ENCODE results near the gene FOLR1. TPM values are rescaled to one million over a fixed set of nuclear protein-coding genes. Genes with fewer than 3 reads are reported as not detected.

FOLR1 gene
- total RNA-seq, 1 experiment from 2014 or later = 0.40 TPM

- no peak overlapping the region for H3K4me3 Mint-ChIP-seq (ENCODE audit: unreplicated experiment)
- H3K9me3 Mint-ChIP-seq (ENCODE audit: unreplicated experiment) = no peaks in the 10 kb centered on the region
- intact Hi-C loops (cut with micrococcal nuclease) = loop anchor here (5.0 kb wide), 1 partner anchor 258 kb away; no protein-coding TSS in a partner anchor
- no peak for DNase-seq (ENCODE audit: unreplicated experiment)
- BruUV-seq (replicated peaks) = no TSS peak
- no peak overlapping the region for H3K27ac Mint-ChIP-seq (ENCODE audit: low read depth, unreplicated experiment)
- peaks cover 9% of the 10 kb centered on the region for H3K4me1 Mint-ChIP-seq (ENCODE audit: insufficient read depth, unreplicated experiment)
- H3K27me3 Mint-ChIP-seq (ENCODE audit: insufficient read depth, unreplicated experiment) = no peaks in the 10 kb centered on the region
- ChIA-PET POLR2A (interaction anchor here (0.6 to 3.3 kb wide), 3 partner anchors 10 to 257 kb away, joined by 3 to 25 read pairs (median 3); partner anchors contain the start of gene INPPL1), CTCF (interaction anchor here (0.7 kb wide), 1 partner anchor 136 kb away, joined by 4 read pairs; no protein-coding TSS in a partner anchor)
- no peak for TF ChIP-seq CTCF (IDR thresholded peaks at IDR 0.05; ENCODE audit: unreplicated experiment)
- H3K36me3 Mint-ChIP-seq (ENCODE audit: insufficient read depth, unreplicated experiment) = peaks cover 72% of the 10 kb centered on the region
These were observed 43.0 kb downstream of the FOLR1 start for GRCh38 chr11:72234920-72235319.

GRCh38 chr11:72235351-72236057, 43.6 kb downstream of the FOLR1 start:
- Mint-ChIP-seq H3K36me3 (ENCODE audit: insufficient read depth, unreplicated experiment) (peaks cover 66% of the 10 kb centered on the region), H3K9me3 (ENCODE audit: unreplicated experiment) (no peaks in the 10 kb centered on the region), H3K4me3 (ENCODE audit: unreplicated experiment) (no peak overlapping the region), H3K27ac (ENCODE audit: low read depth, unreplicated experiment) (no peak overlapping the region), H3K27me3 (ENCODE audit: insufficient read depth, unreplicated experiment) (no peaks in the 10 kb centered on the region), H3K4me1 (ENCODE audit: insufficient read depth, unreplicated experiment) (peaks cover 9% of the 10 kb centered on the region)
- POLR2A ChIA-PET = interaction anchor here (0.6 to 3.3 kb wide), 5 partner anchors 10 to 220 kb away, joined by 3 to 25 read pairs (median 4); partner anchors contain the start of gene INPPL1
- BruUV-seq (replicated peaks) = no TSS peak
- no peak for DNase-seq (ENCODE audit: unreplicated experiment)
- intact Hi-C loops (cut with micrococcal nuclease) = loop anchor here (5.0 kb wide), 1 partner anchor 258 kb away; no protein-coding TSS in a partner anchor
- TF ChIP-seq CTCF (IDR thresholded peaks at IDR 0.05; ENCODE audit: unreplicated experiment) = no peak
- CTCF ChIA-PET = interaction anchor here (0.5 to 3.6 kb wide), 7 partner anchors 13 to 250 kb away, joined by 3 to 12 read pairs (median 3); no protein-coding TSS in a partner anchor

DNA sequence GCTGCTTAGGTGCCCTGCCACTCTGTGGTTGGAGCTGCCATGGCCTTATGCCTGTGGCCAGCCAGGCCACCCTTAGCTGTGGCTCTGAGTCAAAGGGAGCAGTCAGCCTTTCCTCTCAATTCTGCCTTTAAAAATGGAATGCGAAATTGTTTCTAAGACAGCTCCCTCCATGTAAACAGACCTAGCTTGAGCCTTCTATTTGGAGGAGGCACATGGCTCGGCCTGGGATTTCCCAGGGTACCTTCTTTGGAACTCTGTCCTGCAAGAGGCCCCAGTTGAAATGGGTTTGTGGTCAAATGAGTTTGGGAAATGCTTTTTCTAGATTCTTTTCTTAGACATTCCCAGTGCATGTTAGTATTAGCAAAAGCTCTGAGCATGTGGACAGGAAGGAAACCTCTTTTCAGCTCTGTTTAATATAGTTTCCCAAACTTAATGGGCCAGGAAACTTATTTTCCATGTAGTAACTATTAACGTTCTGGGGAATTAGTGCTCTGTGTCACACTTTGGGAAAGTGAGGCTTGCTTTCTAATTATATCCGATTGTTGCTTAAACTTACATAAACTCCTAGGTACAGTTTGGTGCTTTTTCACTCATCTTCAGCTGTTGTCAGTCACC, 44.2 kb downstream of the FOLR1 start:
- Mint-ChIP-seq H3K36me3 (ENCODE audit: insufficient read depth, unreplicated experiment) (peaks cover 59% of the 10 kb centered on the region), H3K27me3 (ENCODE audit: insufficient read depth, unreplicated experiment) (no peaks in the 10 kb centered on the region), H3K4me3 (ENCODE audit: unreplicated experiment) (no peak overlapping the region), H3K9me3 (ENCODE audit: unreplicated experiment) (no peaks in the 10 kb centered on the region), H3K4me1 (ENCODE audit: insufficient read depth, unreplicated experiment) (peaks cover 9% of the 10 kb centered on the region), H3K27ac (ENCODE audit: low read depth, unreplicated experiment) (no peak overlapping the region)
- ChIA-PET POLR2A (interaction anchor here (0.7 to 3.3 kb wide), 5 partner anchors 11 to 220 kb away, joined by 3 to 25 read pairs (median 4); partner anchors contain the start of gene INPPL1), CTCF (interaction anchor here (0.5 to 3.6 kb wide), 8 partner anchors 12 to 250 kb away, joined by 3 to 12 read pairs (median 3); no protein-coding TSS in a partner anchor)
- BruUV-seq (replicated peaks) = no TSS peak
- no peak for DNase-seq (ENCODE audit: unreplicated experiment)
- intact Hi-C loops (cut with micrococcal nuclease) = loop anchor here (5.0 kb wide), 1 partner anchor 259 kb away; no protein-coding TSS in a partner anchor
- no peak for TF ChIP-seq CTCF (IDR thresholded peaks at IDR 0.05; ENCODE audit: unreplicated experiment)

DNA sequence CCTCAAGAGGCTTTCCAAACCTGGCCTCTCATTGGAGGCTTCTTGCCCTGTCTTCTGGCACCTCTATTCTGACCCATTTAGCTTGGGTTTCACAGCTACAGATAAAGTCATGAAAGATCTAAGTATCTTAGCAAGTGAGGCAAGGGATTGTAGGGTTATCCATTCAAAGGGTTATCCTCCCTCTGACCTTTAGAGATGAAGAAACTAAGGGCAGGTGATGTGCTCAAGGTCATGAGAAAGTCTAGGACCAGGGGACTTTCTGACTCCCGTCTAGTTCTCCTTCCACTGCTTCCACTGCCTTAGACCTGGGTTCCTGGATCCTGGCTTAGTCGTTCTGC, 44.8 kb downstream of the FOLR1 start:
- Mint-ChIP-seq H3K9me3 (ENCODE audit: unreplicated experiment) (no peaks in the 10 kb centered on the region), H3K27ac (ENCODE audit: low read depth, unreplicated experiment) (no peak overlapping the region), H3K27me3 (ENCODE audit: insufficient read depth, unreplicated experiment) (no peaks in the 10 kb centered on the region), H3K36me3 (ENCODE audit: insufficient read depth, unreplicated experiment) (peaks cover 54% of the 10 kb centered on the region), H3K4me3 (ENCODE audit: unreplicated experiment) (no peak overlapping the region), H3K4me1 (ENCODE audit: insufficient read depth, unreplicated experiment) (peaks cover 9% of the 10 kb centered on the region)
- no peak for TF ChIP-seq CTCF (IDR thresholded peaks at IDR 0.05; ENCODE audit: unreplicated experiment)
- ChIA-PET CTCF (interaction anchor here (0.7 to 3.6 kb wide), 6 partner anchors 12 to 223 kb away, joined by 3 to 12 read pairs (median 3); no protein-coding TSS in a partner anchor), POLR2A (interaction anchor here (1.1 to 3.3 kb wide), 3 partner anchors 11 to 178 kb away, joined by 3 to 25 read pairs (median 8); partner anchors contain the start of gene INPPL1)
- no TSS peak for BruUV-seq (replicated peaks)
- intact Hi-C loops (cut with micrococcal nuclease) = loop anchor here (5.0 kb wide), 1 partner anchor 259 kb away; no protein-coding TSS in a partner anchor
- DNase-seq (ENCODE audit: unreplicated experiment) = no peak

Measured in MCF 10A (cell line).